Activated T-cell treated with anti-CD3 and anti-CD28 coated beads, Interleukin-2, amount 50 U/mL, for 48 hours (primary cell): ENCODE results near the gene RAB18.
"Not testable (repeated sequence)": the region's sequence is repeated elsewhere in the genome, so short reads cannot be mapped to it uniquely, and the experiment has no call there.

ENCODE experiments used
- DNase-seq, 2 experiments: peaks; one replicate each; pipeline ENCODE4 v3.0.0-alpha.2; 2020

RAB18 gene

DNA sequence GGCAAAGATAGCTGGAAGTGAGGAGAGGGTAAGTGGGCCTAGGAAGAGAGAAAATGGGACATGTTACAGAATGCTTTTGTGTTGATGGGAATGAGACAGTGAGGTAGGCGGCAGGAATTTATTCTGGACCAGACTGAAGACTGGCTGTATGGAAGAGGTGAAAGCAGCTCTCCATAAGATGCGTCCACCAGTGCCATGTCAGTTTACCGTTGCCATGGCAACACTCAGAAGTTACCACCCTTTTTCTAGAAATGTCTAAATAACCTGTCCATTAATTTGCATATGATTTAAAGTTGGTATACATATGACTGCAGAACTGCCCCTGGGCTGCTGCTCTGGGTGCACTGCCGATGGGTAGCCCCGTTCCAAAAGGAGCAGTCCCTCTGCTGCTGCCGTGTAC lies 46.7 kb downstream of the RAB18 start:
- DNase-seq = no peak

DNA sequence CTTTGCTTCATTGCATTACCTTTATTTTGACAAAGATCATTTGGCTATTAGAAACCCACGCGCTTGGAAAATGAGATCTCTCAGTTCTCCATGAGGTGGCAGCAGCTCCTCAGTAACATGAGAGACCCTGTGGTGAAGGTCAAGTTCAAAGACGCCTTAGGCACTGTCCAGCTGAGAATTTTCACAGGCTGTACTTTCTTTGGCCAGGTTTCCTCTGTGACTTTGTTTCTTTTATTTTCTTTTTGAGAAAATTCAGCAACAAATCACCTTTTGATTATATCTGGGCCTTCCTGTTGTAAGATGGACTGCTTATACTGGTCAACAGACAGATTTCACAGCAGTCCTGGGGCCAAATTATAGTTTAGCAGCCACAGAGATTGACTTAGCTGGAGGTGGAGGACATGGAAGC lies 54.5 kb downstream of the RAB18 start:
- peak; percentile 30 to 35 for DNase-seq

DNA sequence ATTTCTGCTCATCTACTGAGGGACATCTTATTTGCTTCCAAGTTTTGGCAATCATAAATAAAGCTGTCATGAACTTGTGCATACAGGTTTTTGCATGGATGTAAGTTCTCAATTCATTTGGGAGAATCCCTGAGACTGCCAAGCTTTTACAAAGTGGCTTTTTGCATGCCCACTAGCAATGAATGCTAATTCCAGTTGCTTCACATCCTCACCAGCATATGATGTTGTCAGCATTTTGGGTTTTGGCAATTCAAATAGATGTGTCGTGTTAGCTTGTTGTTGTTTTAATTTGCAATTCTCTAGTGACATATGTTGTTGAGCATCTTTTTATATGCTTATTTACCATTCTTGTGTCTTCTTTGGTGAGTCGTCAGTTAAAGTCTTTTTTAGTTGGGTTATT lies 57.2 kb downstream of the RAB18 start:
- DNase-seq = no peak

DNA sequence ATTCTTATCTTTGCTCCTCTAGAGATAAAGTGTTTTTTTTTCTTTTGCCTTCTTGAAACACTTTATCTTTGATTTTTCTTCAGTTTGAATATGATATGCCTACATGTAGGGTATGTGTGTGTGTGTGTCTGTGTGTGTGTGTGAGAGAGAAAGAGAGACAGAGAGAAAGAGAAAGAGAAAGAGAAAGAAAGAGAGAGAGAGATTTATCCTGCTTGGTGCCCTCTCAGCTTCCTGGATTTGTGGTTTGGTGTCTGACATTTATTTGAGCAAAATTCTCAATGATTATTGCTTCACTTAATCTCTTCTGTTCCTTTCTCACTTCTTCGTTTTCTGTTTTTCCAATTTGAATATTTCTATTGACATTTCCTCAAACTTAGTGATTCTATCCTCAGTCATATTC lies 60.3 kb downstream of the RAB18 start:
- DNase-seq = no peak

DNA sequence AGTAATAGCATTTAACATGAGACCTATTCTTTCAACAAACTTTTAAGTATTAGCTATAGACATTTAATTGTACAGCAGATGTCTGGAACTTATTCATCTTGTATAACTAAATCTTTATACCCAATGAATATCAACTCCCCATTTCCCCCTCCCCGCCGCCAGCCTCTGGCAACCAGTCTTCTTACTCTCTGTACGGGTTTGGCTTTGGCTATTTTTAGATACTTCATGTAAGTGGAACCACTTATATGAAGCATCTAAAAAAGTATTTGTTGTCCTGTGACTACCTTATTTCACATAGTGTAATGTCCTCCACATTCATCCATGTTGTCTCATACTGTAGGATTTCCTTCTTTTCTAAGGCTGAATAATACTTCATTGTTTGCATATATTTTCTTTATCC lies 60.8 kb downstream of the RAB18 start:
- no peak for DNase-seq

- DNase-seq = no peak
These were observed 64.4 kb downstream of the RAB18 start for GRCh38 chr10:27568196-27569175.

DNA sequence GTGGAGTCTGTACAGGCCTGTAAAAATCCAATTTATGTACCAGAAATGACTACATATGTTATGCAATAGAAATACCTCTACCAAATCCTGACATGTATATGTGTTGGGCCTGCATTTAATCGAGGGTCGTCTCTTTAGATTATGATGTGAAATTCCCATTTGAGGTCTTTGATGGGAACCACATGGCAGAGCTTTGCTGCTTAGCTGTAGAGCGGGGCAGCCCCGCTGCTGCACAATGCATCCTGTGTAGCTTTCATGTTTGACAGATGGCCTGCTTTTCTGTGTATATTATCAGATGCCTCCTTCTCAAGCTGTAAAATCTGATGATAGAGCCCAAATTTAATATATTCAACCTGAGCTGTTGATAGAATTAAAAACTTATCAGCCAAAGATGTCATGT lies 65.8 kb downstream of the RAB18 start:
- DNase-seq = no peak

DNA sequence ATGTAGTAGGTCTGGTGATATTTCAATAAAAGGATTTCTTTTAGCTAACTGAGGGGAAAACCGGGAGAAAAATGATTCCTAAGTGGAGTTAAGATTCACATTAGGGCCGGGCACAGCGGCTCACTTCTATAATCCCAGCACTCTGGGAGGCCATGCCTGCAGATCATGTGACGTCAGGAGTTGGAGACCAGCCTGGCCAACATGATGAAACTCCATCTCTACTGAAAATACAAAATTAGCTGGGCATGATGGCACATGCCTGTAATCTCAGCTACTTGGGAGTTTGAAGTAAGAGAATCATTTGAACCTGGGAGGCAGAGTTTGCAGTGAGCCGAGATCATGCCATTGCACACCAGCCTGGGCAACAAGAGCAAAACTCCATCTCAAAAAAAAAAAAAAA lies 72.9 kb downstream of the RAB18 start:
- not testable (repeated sequence) for DNase-seq

DNA sequence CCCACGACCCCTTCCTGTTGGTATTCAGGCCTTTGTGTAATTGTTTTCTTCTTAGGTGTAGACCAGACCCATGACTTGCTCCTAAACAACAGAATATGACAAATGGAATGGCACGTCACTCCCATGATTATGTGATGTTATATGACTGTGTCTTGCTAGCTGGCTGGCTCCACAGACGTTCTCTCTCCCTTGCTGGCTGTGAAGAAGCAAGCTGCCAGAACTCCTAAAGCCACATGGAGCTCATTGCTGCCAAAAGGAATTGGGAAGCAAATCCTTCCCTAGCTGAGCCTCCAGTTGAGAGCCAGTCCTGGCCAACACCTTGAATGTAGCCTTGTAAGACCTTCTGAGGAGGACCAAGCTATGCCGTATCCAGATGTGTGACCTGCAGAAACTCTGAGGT lies 74.2 kb downstream of the RAB18 start:
- no peak for DNase-seq

GRCh38 chr10:27581225-27581624 lies 77.1 kb downstream of the RAB18 start:
- no peak for DNase-seq

DNA sequence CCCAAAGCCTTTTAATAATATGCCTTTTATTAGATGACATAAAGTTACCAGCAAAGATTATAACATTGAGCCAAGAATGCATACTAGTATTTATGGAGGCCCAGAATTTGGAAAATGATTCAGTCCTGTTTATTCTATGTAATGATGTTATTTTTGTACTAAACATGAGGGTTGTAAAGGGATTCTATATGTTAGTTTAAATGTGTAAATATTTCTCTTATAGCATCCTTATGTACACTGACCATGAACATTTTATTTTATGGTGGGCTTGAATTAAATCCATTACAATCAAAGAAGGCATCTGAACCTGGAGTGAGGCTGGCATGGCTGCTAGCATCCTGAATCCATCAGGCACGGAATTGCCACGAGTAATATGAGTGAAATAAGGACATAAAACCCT lies 80.2 kb downstream of the RAB18 start:
- no peak for DNase-seq
